IMR-90 (cell line): ENCODE measurements around the gene PRR12. TPM values are rescaled to one million over a fixed set of nuclear protein-coding genes. Genes with fewer than 3 reads are reported as not detected.

Experiments
- ATAC-seq: fragments of 200-7000 bp; cut with Tn5 transposase; 2 replicates; pipeline ENCODE4 v1.9.1; 2020; ENCODE audit warnings: low read depth, mild to moderate bottlenecking, moderate library complexity
- BruUV-seq: library from RNA; stranded (reverse); fragments of 400-500 nt; replicated peaks from 2 replicates; lab custom pipeline; 2021; lab: Mats Ljungman, UMichigan
- CTCF ChIA-PET: fragments of 300-600 bp; formaldehyde crosslinking; extraction: SDS; loops from one replicate; lab custom pipeline; 2021; ENCODE audit warnings: antibody characterized with exemption; lab: Yijun Ruan, JAX
- POLR2A ChIA-PET: fragments of 300-600 bp; sonication (Branson Sonifier 250); formaldehyde crosslinking; loops from one replicate; lab custom pipeline; 2022; ENCODE audit warnings: antibody characterized with exemption; ENCODE audit not compliant: unreplicated experiment; lab: Charles Lee
- DNase-seq: peaks from one replicate; pipeline ENCODE4 v3.0.0; 2013
- H2AFZ ChIP-seq: replicated peaks from 2 replicates; pipeline ENCODE3; 2013; ENCODE audit warnings: low read length, mild to moderate bottlenecking; ENCODE audit not compliant: poor library complexity
- H2AK5ac ChIP-seq: 2 replicates; pipeline ENCODE4 v1.6.1; 2013; ENCODE audit warnings: low read depth, low read length, inconsistent platforms
- H2AK9ac ChIP-seq: replicated peaks from 2 replicates; pipeline ENCODE3; 2013; ENCODE audit warnings: mild to moderate bottlenecking, low read depth, low read length, moderate library complexity; ENCODE audit not compliant: poor library complexity
- H2BK120ac ChIP-seq: 2 replicates; pipeline ENCODE4 v1.6.1; 2013; ENCODE audit warnings: low read depth, low read length, inconsistent platforms
- H2BK15ac ChIP-seq: 3 replicates; pipeline ENCODE4 v1.6.1; 2013; ENCODE audit warnings: low read depth, low read length, inconsistent platforms
- H2BK20ac ChIP-seq: 2 replicates; pipeline ENCODE4 v1.6.1; 2013; ENCODE audit warnings: low read depth, mild to moderate bottlenecking, inconsistent platforms, low read length, moderate library complexity
- H2BK5ac ChIP-seq: 2 replicates; pipeline ENCODE4 v1.6.1; 2013; ENCODE audit warnings: mild to moderate bottlenecking, low read depth, low read length, inconsistent platforms; ENCODE audit not compliant: poor library complexity, severe bottlenecking
- H3K14ac ChIP-seq: replicated peaks from 2 replicates; pipeline ENCODE4 v1.6.1; 2013; ENCODE audit warnings: low read depth, low read length, inconsistent platforms
- H3K18ac ChIP-seq: 2 replicates; pipeline ENCODE4 v1.6.1; 2013; ENCODE audit warnings: low read depth, low read length, control low read depth
- H3K23ac ChIP-seq: 2 replicates; pipeline ENCODE4 v1.6.1; 2013; ENCODE audit warnings: low read depth, low read length, inconsistent platforms
- H3K27ac ChIP-seq: 2 replicates; pipeline ENCODE4 v1.5.1; 2013; ENCODE audit warnings: mild to moderate bottlenecking, control low read depth, low read length; ENCODE audit not compliant: insufficient read depth
- H3K27me3 ChIP-seq: 2 replicates; pipeline ENCODE4 v1.6.1; 2013; ENCODE audit warnings: low read length; ENCODE audit not compliant: control insufficient read depth, insufficient read depth
- H3K36me3 ChIP-seq: 2 replicates; pipeline ENCODE4 v1.6.1; 2013; ENCODE audit warnings: low read length, mixed read lengths; ENCODE audit not compliant: control insufficient read depth, insufficient read depth
- H3K4ac ChIP-seq: 2 replicates; pipeline ENCODE4 v1.6.1; 2013; ENCODE audit warnings: low read depth, low read length, inconsistent platforms
- H3K4me1 ChIP-seq: 2 replicates; pipeline ENCODE4 v1.6.1; 2013; ENCODE audit warnings: low read length, mixed read lengths; ENCODE audit not compliant: control insufficient read depth, insufficient read depth
- H3K4me2 ChIP-seq: 2 replicates; pipeline ENCODE4 v1.6.1; 2013; ENCODE audit warnings: low read depth, mild to moderate bottlenecking, control low read depth, low read length, moderate library complexity
- H3K4me3 ChIP-seq: 2 replicates; pipeline ENCODE4 v1.5.1; 2013; ENCODE audit warnings: low read depth, mild to moderate bottlenecking, control low read depth, low read length, moderate library complexity; ENCODE audit not compliant: insufficient read depth
- H3K56ac ChIP-seq: 2 replicates; pipeline ENCODE4 v1.6.1; 2013; ENCODE audit warnings: low read length, inconsistent platforms; ENCODE audit not compliant: insufficient read depth; ENCODE audit errors: extremely low read depth
- H3K79me1 ChIP-seq, 2 experiments: 2 replicates each; pipeline ENCODE4 v1.6.1; 2013; ENCODE audit warnings: low read length in 2 of 2, inconsistent platforms in 1 of 2, low read depth in 1 of 2
- H3K9ac ChIP-seq: 2 replicates; pipeline ENCODE4 v1.6.1; 2013; ENCODE audit warnings: low read depth, low read length, control low read depth
- H3K9me1 ChIP-seq: 2 replicates; pipeline ENCODE4 v1.6.1; 2013; ENCODE audit warnings: low read length, inconsistent platforms; ENCODE audit not compliant: insufficient read depth
- H3K9me3 ChIP-seq: 2 replicates; pipeline ENCODE4 v1.6.1; 2013; ENCODE audit warnings: low read length; ENCODE audit not compliant: control insufficient read depth, insufficient read depth
- H4K20me1 ChIP-seq: 2 replicates; pipeline ENCODE4 v1.6.1; 2013; ENCODE audit warnings: low read length, inconsistent platforms; ENCODE audit not compliant: insufficient read depth
- H4K5ac ChIP-seq: 2 replicates; pipeline ENCODE4 v1.6.1; 2013; ENCODE audit warnings: mild to moderate bottlenecking, low read depth, low read length, control low read depth
- H4K8ac ChIP-seq, 2 experiments: 2 replicates each; pipeline ENCODE4 v1.6.1; 2013; ENCODE audit warnings: low read depth in 2 of 2, low read length in 2 of 2, control low read depth in 1 of 2, inconsistent platforms in 1 of 2
- H4K91ac ChIP-seq: 2 replicates; pipeline ENCODE4 v1.6.1; 2013; ENCODE audit warnings: low read depth, low read length, inconsistent platforms; ENCODE audit not compliant: insufficient read depth
- MAZ ChIP-seq: IDR thresholded peaks from 2 replicates; pipeline ENCODE4 v1.6.1; 2012; ENCODE audit warnings: low read depth, mild to moderate bottlenecking, low read length, improper control_type of control experiment, moderate library complexity, borderline replicate concordance
- MXI1 ChIP-seq: IDR thresholded peaks from 2 replicates; pipeline ENCODE4 v1.6.1; 2012; ENCODE audit warnings: low read depth, mild to moderate bottlenecking, low read length, moderate library complexity, borderline replicate concordance
- NFE2L2 ChIP-seq: fragments of 150-350 bp; IDR thresholded peaks from 2 replicates; pipeline ENCODE4 v1.6.1; 2016; ENCODE audit warnings: low read depth, mild to moderate bottlenecking, low read length
- RCOR1 ChIP-seq: IDR thresholded peaks from 2 replicates; pipeline ENCODE4 v1.6.1; 2012; ENCODE audit warnings: mild to moderate bottlenecking, low read length, improper control_type of control experiment; ENCODE audit not compliant: insufficient replicate concordance
- WGBS, 2 experiments: methylation state at CpG; one replicate each; pipeline versions ENCODE4 v1.1.5 to v1.1.7; 2013; ENCODE audit warnings: missing lambda C conversion rate in 2 of 2; ENCODE audit not compliant: insufficient read length in 1 of 2; ENCODE audit errors: extremely low coverage in 2 of 2; 5-methylcytosine and 5-hydroxymethylcytosine counted together
- dilution Hi-C: fragments of 300-500 bp; cut with HindIII; formaldehyde crosslinking; loops from one replicate; pipeline ENCODE4 v1.14.3; 2018; ENCODE audit warnings: low sequenced_read_pairs; ENCODE audit not compliant: unreplicated experiment
- in situ Hi-C: fragments of 300-500 bp; cut with MboI; formaldehyde crosslinking; loops from 3 replicates; pipeline ENCODE4 v1.14.3; 2019; ENCODE audit warnings: low sequenced_read_pairs, inconsistent platforms, mixed read lengths
- intact Hi-C: fragments of 100-400 bp; cut with micrococcal nuclease; formaldehyde crosslinking; loops from 2 replicates; pipeline ENCODE4 v1.10.0; 2022
- polyA plus RNA-seq, 3 experiments: library from polyadenylated mRNA; depleted of rRNA; stranded (reverse); fragments of >200 nt; gene quantifications; 2 replicates each; pipeline ENCODE4 v1.2.3, GENCODE V29; 2012; ENCODE audit warnings: low replicate concordance in 1 of 3
- total RNA-seq: library from RNA; depleted of rRNA; stranded (reverse); fragments of >200 nt; gene quantifications from 2 replicates; pipeline ENCODE4 v1.2.3, GENCODE V29; 2012

PRR12 gene
- total and polyA plus RNA-seq, 2 of the 4 experiments (the other 2 are of a cell fraction): 0.36 to 4.1 TPM

- H2AFZ ChIP-seq: peak overlapping the region; percentile 85
- H3K18ac ChIP-seq: peak overlapping the region; percentile 20; the same call in 1 of the 2 replicates
- H4K5ac ChIP-seq: peak overlapping the region; percentile 67; the same call in 1 of the 2 replicates
- BruUV-seq: no TSS peak
- H3K9me1 ChIP-seq: no peaks in the 10 kb centered on the region
- peak overlapping the region; percentile 97 for H3K23ac ChIP-seq
- no peak overlapping the region for H2BK20ac ChIP-seq
- peak overlapping the region; percentile 76 for H2AK5ac ChIP-seq
- ATAC-seq (no peak; the same call in 1 of the 2 replicates), DNase-seq (peak; percentile 26)
- in situ Hi-C loops: no loop called here
- H3K14ac ChIP-seq: peak overlapping the region; percentile 75
- intact Hi-C loops: loop anchor here (2.0 to 5.0 kb wide), 2 partner anchors 49 to 85 kb away; partner anchors contain the start of genes PRMT1 and RRAS
- H4K8ac ChIP-seq: peak overlapping the region in 1 of 2 experiments; percentile 75; a peak in 1 of 4 replicates
- H2BK15ac ChIP-seq: no peak overlapping the region
- H3K27ac ChIP-seq: peak overlapping the region; percentile 97
- peak overlapping the region; percentile 97 for H3K4me3 ChIP-seq
- H3K27me3 ChIP-seq: no peaks in the 10 kb centered on the region
- peaks cover 25% of the 10 kb centered on the region for H4K20me1 ChIP-seq
- no peak overlapping the region for H2BK120ac ChIP-seq
- TF ChIP-seq MAZ: peak; percentile 31; the same call in 1 of the 2 replicates
- TF ChIP-seq RCOR1: no peak
- TF ChIP-seq NFE2L2: no peak
- 0 out of 2 replicates have a peak, but pooled peaks have one; percentile 10 for TF ChIP-seq MXI1
- peaks cover 7% of the 10 kb centered on the region; the same call in 1 of the 2 replicates for H3K4me1 ChIP-seq
- WGBS, 2 experiments: 0% methylated on average over 7 of the region's 51 CpGs; no CpG with 5 or more reads in 1 of the 2 experiments
- peak overlapping the region; percentile 91 for H3K4me2 ChIP-seq
- H2BK5ac ChIP-seq: peak overlapping the region; percentile 81
- peak overlapping the region; percentile 98 for H2AK9ac ChIP-seq
- peaks cover 19% of the 10 kb centered on the region for H3K36me3 ChIP-seq
- peak overlapping the region; percentile 85 for H3K4ac ChIP-seq
- H3K9me3 ChIP-seq: no peaks in the 10 kb centered on the region
- dilution Hi-C loops: no loop called here
- peak overlapping the region; percentile 94 for H3K9ac ChIP-seq
- ChIA-PET CTCF (interaction anchor here (1.5 kb wide), 1 partner anchor 12 kb away, joined by 3 read pairs; no protein-coding TSS in a partner anchor), POLR2A (interaction anchor here (0.6 to 1.0 kb wide), 2 partner anchors 13 to 48 kb away, joined by 8 to 9 read pairs; no protein-coding TSS in a partner anchor)
- peak overlapping the region; percentile 57; the same call in 1 of the 2 replicates for H3K56ac ChIP-seq
- H4K91ac ChIP-seq: no peak overlapping the region; the same call in 1 of the 2 replicates
- H3K79me1 ChIP-seq: peaks cover 6 to 27% of the 10 kb centered on the region in 2 experiments; a peak in 3 of 4 replicates
These were observed 926 bp downstream of the PRR12 start for GRCh38 chr19:49591731-49592485.
